ENCODE measurements around the gene KRT31.

GRCh38 chr17:41377546-41377945 lies 19.9 kb downstream of the KRT31 start:
- TF ChIP-seq CTCF (tag by site-specific recombination; IDR thresholded peaks at IDR 0.05) (no peak), ZNF768 (tag by site-specific recombination; IDR thresholded peaks at IDR 0.05) (no peak), ZBTB48 (tag by site-specific recombination; IDR thresholded peaks at IDR 0.05) (no peak), ZNF561 (tag by site-specific recombination; IDR thresholded peaks at IDR 0.05; ENCODE audit: borderline replicate concordance) (no peak), ZFP37 (tag by site-specific recombination; IDR thresholded peaks at IDR 0.05) (no peak)

Measured in HEK293 (cell line).